ENCODE measurements around the gene SCAMP1.

Gene SCAMP1

GRCh38 chr5:78496373-78496772 lies 136.0 kb downstream of the SCAMP1 start:
- DNase-seq, result peak; percentile 70

DNA sequence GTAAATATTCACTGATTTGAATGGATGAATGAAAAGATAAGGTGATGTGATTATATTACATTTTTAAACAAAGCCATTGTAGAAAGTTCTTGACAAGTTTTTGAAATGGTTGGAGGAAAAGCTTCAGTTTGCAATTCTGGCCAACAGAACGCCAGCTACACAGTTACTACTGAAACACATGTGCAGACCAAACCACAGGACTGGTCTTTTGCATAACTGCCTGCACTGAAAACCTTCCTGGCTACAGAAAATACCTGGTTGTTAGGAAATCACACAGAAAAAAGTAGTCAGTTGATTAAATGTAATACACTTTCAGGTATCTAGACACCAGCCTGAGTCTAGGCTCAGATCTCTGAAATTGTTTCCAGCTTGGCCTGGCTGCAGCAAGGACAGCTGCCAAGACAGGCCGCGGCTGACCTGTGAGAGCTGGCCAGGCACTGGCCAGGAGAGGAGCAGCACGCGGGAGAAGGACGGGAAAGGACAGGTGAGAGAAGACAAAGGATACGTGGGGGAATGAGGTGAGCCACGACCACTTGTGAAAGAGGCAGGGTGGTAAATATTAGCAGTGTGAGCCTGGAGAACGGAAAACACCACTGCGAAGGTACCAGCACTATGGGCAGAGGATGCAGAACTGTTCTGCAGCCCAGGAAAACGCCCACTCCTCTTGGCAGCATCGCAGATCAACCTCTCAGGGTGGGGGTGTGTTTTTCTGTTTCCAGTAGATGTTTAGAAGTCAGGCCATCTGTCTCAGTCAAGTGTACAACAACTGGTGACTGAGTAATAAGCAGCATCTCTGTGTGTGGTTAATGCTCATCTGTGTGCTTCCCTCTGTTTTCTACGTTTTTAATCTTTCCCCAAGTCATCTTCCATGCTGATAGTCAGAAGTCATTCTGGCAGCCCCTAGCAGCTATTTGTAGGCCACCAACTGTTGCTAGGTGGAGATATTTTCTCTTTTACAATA lies 137.4 kb downstream of the SCAMP1 start:
- DNase-seq, result no peak

- no peak for DNase-seq
Observed at GRCh38 chr5:78499485-78499884, 139.1 kb downstream of the SCAMP1 start.

GRCh38 chr5:78500028-78500427 lies 139.6 kb downstream of the SCAMP1 start:
- DNase-seq, result no peak

- no peak for DNase-seq
Observed at GRCh38 chr5:78500871-78501270, 140.5 kb downstream of the SCAMP1 start.

DNA sequence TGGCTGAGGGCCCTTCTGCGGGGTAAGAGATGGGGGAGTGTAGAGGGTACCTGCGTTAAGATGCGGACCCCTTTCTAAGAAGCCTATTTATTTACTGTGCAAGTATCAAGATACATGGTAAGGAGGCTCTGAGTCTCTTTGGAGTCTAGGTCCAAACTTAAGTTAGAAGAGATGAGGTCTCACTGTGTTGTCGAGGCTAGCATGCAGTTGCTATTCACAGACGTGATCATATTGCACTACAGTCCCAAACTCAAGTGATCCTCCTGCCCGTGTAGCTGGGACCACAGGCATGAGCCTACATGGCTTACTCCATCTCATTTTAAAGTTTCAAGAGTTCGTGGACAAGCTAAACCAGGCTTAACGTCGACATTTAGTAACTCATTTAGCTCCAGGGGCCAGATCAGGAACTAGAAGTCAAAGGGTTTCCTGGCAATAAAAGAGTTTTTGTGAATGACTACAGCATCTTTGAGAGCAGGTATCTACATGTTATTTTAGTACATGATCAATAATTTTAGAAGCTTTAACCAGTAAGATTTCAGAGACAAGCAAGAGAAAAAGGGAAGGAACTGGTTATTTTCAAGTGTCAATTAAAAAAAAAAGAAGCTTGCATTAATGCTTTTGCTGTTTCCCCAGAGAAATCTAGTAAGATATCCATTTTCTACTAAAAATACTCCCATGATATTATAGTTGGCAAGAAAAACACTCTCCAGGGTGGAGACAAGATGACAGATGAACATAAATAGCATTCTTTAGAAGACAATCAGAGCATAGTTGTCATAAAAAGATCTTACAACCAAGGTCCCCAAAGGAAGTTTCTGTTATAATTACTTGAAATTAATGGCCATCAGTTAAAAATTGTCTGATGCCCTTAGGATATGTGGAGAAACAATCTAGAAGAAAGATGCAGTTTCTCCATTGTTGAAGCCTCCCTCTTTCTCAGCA lies 141.3 kb downstream of the SCAMP1 start:
- peak; percentile 80 for DNase-seq

DNA sequence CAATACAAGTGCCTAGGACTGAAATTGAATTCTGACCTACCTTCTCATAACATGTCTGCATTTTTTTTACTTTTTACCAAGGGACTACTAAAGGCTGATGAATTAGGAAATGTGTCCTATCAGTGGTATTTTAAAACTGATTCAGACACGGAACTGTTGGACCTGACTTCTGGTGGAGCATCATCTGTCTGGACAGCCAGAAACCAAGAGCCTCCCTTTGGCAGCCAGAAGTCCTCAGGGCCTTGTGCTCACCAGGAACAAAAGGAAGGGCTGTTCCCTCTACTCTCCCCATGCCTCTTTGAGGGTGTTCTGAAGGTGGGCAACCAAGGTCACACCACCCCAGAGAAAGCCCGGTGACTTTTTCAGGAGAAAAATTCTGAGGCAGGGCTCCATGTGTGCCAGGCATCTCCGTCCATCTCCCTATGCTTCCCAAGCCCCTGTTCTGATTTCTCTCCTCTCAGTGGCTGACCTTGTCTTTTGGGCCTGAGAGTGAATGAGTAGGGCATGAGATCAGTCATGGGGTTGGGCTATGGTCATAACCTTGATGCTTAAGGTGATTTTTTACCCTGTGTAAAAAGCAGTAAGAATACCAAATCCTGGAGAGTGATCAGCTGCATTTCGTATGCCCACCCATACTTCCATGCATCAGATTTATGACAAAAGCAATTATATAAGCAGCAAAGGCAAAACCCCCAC lies 143.7 kb downstream of the SCAMP1 start:
- no peak for DNase-seq

- peak; percentile 99 for DNase-seq
Observed at GRCh38 chr5:78504704-78505677, 144.6 kb downstream of the SCAMP1 start.

- DNase-seq, result no peak
Observed at GRCh38 chr5:78505860-78506259, 145.4 kb downstream of the SCAMP1 start.

GRCh38 chr5:78506261-78507024 lies 146.0 kb downstream of the SCAMP1 start:
- DNase-seq, result peak; percentile 69

DNA sequence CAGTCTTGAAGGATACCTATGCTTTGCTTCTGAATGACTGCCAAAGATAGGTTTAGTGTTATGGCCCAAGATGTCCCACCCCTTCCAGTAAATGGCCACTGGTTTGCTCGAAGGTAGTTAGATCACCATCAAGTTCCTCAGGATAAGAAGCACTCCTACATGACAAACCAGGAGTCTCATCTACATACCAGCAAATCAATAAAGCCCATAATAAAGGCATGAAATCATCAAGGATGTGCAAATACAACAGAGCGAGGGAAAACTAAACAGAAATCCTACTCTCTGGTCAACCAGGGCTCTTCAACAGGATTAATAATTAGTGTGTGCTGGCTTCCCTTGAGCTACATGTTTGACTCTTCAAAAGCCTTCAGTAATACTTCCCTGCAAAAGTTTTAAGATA lies 147.1 kb downstream of the SCAMP1 start:
- DNase-seq, result no peak

DNA sequence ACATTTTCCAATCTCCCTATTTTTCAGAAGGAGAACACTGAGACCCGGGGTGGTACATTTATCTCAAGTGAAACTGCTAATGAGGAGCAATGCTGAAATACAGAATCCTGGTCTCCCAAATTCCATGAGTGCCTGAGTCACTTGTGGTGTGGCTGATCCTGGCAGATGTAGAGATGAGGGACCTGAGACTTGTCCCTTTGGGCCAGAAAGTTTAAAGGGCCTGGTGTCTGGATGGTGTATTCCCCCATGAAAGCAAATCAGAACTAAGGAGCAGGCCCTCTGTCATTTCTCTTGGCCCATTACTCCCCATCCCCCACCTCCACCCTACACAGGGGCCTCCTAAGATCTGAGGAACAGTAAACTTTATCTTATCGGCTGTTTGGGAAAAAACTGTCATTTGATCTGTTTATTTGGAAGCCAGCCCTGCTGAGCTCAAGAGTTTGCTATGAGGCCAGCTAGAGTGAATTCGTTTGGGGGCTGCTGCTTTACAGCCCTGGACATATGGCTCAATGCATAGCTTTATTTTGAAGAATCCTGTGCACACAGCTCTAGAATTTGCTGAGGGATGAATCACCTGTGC lies 147.9 kb downstream of the SCAMP1 start:
- DNase-seq, result peak; percentile 69

DNA sequence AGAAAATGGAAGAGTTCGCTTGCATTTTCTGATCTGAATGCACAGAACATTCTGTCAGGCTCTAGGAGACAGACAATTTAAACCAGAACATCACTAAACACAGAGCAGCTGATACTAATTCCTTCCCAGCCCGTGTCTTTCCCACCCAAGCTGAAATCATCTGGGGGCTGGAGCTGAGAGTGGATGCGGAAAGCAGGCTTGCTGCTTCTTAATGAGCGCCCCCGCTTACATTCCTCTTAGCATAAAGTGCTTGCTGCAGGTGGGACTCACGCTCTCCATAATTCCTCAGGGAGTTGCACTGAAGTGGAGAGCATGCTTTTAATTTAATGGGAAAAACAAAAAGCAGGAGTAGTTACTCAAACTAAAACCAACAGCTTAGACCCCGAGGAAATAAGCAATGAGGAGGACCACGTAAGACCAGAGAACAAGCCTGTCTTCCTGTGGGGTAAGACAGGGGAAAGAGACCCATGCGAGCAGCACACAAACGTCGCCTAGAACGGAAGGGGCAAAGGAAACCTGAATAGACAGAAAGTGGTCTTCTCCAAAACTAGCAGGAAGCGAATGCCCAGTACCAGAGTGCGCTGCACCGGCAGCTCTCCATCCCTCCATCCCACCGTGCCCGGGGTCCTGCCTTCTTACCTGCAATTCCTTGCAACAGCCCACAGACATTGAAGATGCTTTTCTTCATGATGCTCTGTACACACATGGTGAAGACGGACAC lies 148.9 kb downstream of the SCAMP1 start:
- no peak for DNase-seq

DNA sequence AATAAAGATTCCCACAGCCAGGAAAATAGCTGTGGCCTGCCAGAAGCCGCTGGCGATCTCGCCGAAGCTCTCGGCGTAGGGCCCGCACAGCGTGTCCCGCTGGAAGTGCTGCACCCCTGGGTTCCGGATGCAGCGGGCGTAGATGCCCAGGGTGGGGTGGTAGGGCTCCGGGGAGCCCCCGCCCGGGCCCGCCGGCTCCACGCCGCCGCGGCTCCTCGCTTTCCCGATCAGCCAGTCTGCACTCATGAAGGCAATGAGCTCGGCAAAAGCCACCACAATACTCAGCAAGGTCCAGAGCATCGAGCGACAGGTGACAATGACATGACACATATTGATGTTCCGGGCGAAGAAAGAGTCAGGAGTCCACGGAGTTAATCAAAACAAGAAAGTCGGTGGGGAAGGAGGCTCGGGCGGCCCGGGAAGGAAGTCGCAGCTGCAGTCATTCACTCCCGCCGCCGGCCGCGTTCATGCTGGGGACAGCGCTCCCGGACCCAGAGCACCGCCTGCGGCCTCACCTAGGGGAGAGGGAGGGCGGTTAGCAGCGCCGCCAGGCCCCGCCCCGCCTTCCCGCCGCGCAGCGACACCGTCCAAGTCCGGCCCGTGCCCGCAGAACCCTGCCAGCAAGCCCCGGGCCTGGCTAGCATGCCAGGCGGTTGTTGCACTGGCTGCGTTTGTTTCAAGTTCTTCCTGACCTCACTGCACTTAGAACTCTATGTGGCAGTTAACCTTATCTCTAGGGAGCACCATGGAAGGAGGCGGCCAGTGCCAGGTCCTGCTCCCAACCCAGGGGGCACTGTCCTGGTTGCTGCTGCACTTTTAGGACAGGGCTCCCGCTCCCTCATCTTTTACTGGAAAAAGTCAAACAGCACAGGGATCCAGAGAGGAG lies 149.7 kb downstream of the SCAMP1 start:
- DNase-seq, result no peak

DNA sequence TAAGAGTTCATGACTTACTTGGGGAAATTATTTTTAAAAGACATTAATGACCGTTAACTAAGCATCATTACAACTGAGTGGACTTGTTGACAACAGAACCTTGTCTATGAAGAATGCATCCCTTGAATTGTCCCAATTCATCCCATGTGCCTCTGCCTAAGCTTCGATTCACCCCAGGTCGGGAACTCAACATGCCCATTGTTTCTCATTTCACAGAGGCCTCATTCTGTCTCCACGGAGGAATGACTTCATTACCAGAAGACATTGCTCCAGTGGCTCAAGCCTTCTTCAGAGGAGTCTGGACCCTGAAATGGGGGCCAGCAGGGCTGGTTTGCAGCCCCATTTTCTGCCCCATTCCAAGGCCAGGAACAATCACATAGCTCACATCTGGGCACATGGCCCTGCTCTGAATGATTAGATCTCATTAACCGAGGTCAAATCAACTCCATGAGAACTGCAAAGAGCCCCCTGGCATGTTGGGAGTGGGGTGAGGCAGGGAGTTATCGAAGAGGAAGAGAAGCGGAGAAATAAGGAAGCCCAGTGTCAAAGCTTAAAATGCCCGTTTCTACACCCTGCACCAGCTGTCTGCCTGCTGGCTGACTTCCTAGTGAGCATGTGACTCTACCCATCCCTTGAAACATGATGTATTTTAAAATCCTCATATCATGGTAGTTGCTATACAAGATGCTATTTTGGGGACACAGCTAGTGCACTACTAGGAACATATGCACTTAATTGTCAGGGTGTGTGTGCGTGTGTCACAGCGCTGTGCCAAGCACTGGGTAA lies 150.9 kb downstream of the SCAMP1 start:
- DNase-seq, result no peak

GRCh38 chr5:78512435-78512834 lies 152.0 kb downstream of the SCAMP1 start:
- DNase-seq, result no peak

DNA sequence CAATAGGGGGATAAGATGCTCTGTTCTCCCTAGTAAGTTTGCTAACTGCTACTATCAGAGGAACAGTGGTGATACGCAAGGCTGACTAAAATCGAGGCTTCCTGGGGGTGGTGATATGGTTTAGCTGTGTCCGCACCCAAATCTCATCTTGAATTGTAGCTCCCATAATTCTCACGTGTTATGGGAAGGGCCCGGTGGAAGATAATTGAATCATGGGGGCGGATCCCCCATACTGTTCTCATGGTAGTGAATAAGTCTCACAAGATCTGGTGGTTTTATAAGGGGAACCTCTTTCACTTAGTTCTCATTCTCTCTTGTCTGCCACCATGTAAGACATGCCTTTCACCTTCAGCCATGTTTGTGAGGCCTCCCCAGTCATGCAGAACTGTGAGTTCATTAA lies 153.0 kb downstream of the SCAMP1 start:
- DNase-seq, result no peak

Data from fibroblast of skin of scalp (primary cell).